ENCODE data around the gene FKBP6.

Gene FKBP6

GRCh38 chr7:73343671-73344380 is 15.9 kb downstream of the FKBP6 start:
- DNase-seq (no peak), ATAC-seq (ENCODE audit: insufficient read depth, low read depth) (no peak)
- Histone ChIP-seq H2AFZ (ENCODE audit: low read depth, low read length) (no peak overlapping the region), H3K27ac (ENCODE audit: low read length) (no peak overlapping the region), H3K4me3 (ENCODE audit: low read depth in 1 of 2, low read length in 2 of 2) (no peak overlapping the region), H3K4me2 (ENCODE audit: insufficient read depth, low read length) (no peak overlapping the region), H4K20me1 (ENCODE audit: insufficient read depth, low read length) (no peaks in the 10 kb centered on the region), H3K9me3 (ENCODE audit: insufficient read depth, low read length, severe bottlenecking) (no peaks in the 10 kb centered on the region), H3K9ac (ENCODE audit: low read depth, low read length) (no peak overlapping the region), H3K4me1 (ENCODE audit: insufficient read depth, low read length) (no peaks in the 10 kb centered on the region), H3K79me2 (ENCODE audit: insufficient read depth, low read length) (no peaks in the 10 kb centered on the region), H3K36me3 (ENCODE audit: insufficient read depth, low read length) (no peaks in the 10 kb centered on the region), H3K27me3 (ENCODE audit: insufficient read depth, low read length, poor library complexity) (no peaks in the 10 kb centered on the region)
- no peak for TF ChIP-seq CTCF (IDR thresholded peaks at IDR 0.05; ENCODE audit: borderline replicate concordance, extremely low read depth, low read length, poor library complexity, severe bottlenecking)
- TF ChIP-seq EZH2 (IDR thresholded peaks at IDR 0.05; ENCODE audit: borderline replicate concordance, low read depth, low read length, severe bottlenecking) = no peak

GRCh38 chr7:73345538-73345937 is 17.6 kb downstream of the FKBP6 start:
- TF ChIP-seq CTCF (IDR thresholded peaks at IDR 0.05; ENCODE audit: borderline replicate concordance, extremely low read depth, low read length, poor library complexity, severe bottlenecking) (no peak), EZH2 (IDR thresholded peaks at IDR 0.05; ENCODE audit: borderline replicate concordance, low read depth, low read length, severe bottlenecking) (no peak)
- ATAC-seq (ENCODE audit: insufficient read depth, low read depth) (no peak), DNase-seq (no peak)
- Histone ChIP-seq H3K27me3 (ENCODE audit: insufficient read depth, low read length, poor library complexity) (no peaks in the 10 kb centered on the region), H2AFZ (ENCODE audit: low read depth, low read length) (no peak overlapping the region), H3K36me3 (ENCODE audit: insufficient read depth, low read length) (no peaks in the 10 kb centered on the region), H3K4me2 (ENCODE audit: insufficient read depth, low read length) (no peak overlapping the region), H3K79me2 (ENCODE audit: insufficient read depth, low read length) (no peaks in the 10 kb centered on the region), H3K4me3 (ENCODE audit: low read depth in 1 of 2, low read length in 2 of 2) (no peak overlapping the region), H3K9me3 (ENCODE audit: insufficient read depth, low read length, severe bottlenecking) (no peaks in the 10 kb centered on the region), H3K4me1 (ENCODE audit: insufficient read depth, low read length) (no peaks in the 10 kb centered on the region), H3K27ac (ENCODE audit: low read length) (no peak overlapping the region), H3K9ac (ENCODE audit: low read depth, low read length) (no peak overlapping the region), H4K20me1 (ENCODE audit: insufficient read depth, low read length) (no peaks in the 10 kb centered on the region)

GRCh38 chr7:73345951-73346350 is 18.0 kb downstream of the FKBP6 start:
- no peak for DNase-seq
- H2AFZ ChIP-seq (ENCODE audit: low read depth, low read length) = no peak overlapping the region
- H4K20me1 ChIP-seq (ENCODE audit: insufficient read depth, low read length) = no peaks in the 10 kb centered on the region
- H3K27me3 ChIP-seq (ENCODE audit: insufficient read depth, low read length, poor library complexity) = no peaks in the 10 kb centered on the region
- H3K79me2 ChIP-seq (ENCODE audit: insufficient read depth, low read length) = no peaks in the 10 kb centered on the region
- no peak overlapping the region for H3K4me2 ChIP-seq (ENCODE audit: insufficient read depth, low read length)
- no peaks in the 10 kb centered on the region for H3K36me3 ChIP-seq (ENCODE audit: insufficient read depth, low read length)
- no peak for ATAC-seq (ENCODE audit: insufficient read depth, low read depth)
- no peak overlapping the region for H3K27ac ChIP-seq (ENCODE audit: low read length)
- H3K4me1 ChIP-seq (ENCODE audit: insufficient read depth, low read length) = no peaks in the 10 kb centered on the region
- H3K4me3 ChIP-seq (ENCODE audit: low read depth in 1 of 2, low read length in 2 of 2) = no peak overlapping the region
- no peak overlapping the region for H3K9ac ChIP-seq (ENCODE audit: low read depth, low read length)
- TF ChIP-seq EZH2 (IDR thresholded peaks at IDR 0.05; ENCODE audit: borderline replicate concordance, low read depth, low read length, severe bottlenecking) = no peak
- TF ChIP-seq CTCF (IDR thresholded peaks at IDR 0.05; ENCODE audit: borderline replicate concordance, extremely low read depth, low read length, poor library complexity, severe bottlenecking) = no peak
- H3K9me3 ChIP-seq (ENCODE audit: insufficient read depth, low read length, severe bottlenecking) = no peaks in the 10 kb centered on the region

Data from DND-41 (cell line).